Non-pigmented ciliary epithelial cell (primary cell): Measurements from ENCODE around the gene HDLBP.

Source experiments
- DNase-seq: peaks from one replicate; pipeline ENCODE4 v3.0.0-alpha.2; 2010; ENCODE audit warnings: low read depth

The HDLBP gene

GRCh38 chr2:241315093-241315878 lies at the start of gene HDLBP:
TSS of gene HDLBP (minus strand) at chr2:241315672. CDS start at chr2:241266869, 48,803 bp downstream.
- DNase-seq: peak; percentile 92

- DNase-seq: no peak
Measured at GRCh38 chr2:241364781-241365180, 49.3 kb upstream of the HDLBP start.

- no peak for DNase-seq
Measured at GRCh38 chr2:241363426-241363825, 48.0 kb upstream of the HDLBP start.

- no peak for DNase-seq
Measured at GRCh38 chr2:241359481-241360045, 44.1 kb upstream of the HDLBP start.

- DNase-seq: no peak
Measured at GRCh38 chr2:241358470-241358869, 43.0 kb upstream of the HDLBP start.

GRCh38 chr2:241357531-241357930 lies 42.1 kb upstream of the HDLBP start:
- DNase-seq: no peak

GRCh38 chr2:241356871-241357260 lies 41.4 kb upstream of the HDLBP start:
- DNase-seq: no peak

GRCh38 chr2:241355983-241356870 lies 40.8 kb upstream of the HDLBP start, which contains the start of gene FARP2:
TSS of gene FARP2 (plus strand) at chr2:241356285. CDS start at chr2:241373108, 16,823 bp downstream.
- peak; percentile 87 for DNase-seq

- DNase-seq: no peak
Measured at GRCh38 chr2:241354668-241355658, 39.5 kb upstream of the HDLBP start.

- DNase-seq: no peak
Measured at GRCh38 chr2:241352227-241352626, 36.8 kb upstream of the HDLBP start.

GRCh38 chr2:241351640-241352031 lies 36.2 kb upstream of the HDLBP start:
- no peak for DNase-seq

- DNase-seq: no peak
Measured at GRCh38 chr2:241350878-241351639, 35.6 kb upstream of the HDLBP start.

GRCh38 chr2:241350530-241350877 lies 35.0 kb upstream of the HDLBP start:
- DNase-seq: no peak

- DNase-seq: no peak
Measured at GRCh38 chr2:241349941-241350340, 34.5 kb upstream of the HDLBP start.

GRCh38 chr2:241344925-241345651 lies 29.6 kb upstream of the HDLBP start:
- no peak for DNase-seq

GRCh38 chr2:241340631-241341163 lies 25.2 kb upstream of the HDLBP start:
- no peak for DNase-seq

GRCh38 chr2:241339839-241340630 lies 24.6 kb upstream of the HDLBP start:
- no peak for DNase-seq

- DNase-seq: no peak
Measured at GRCh38 chr2:241334813-241335212, 19.3 kb upstream of the HDLBP start.

- DNase-seq: no peak
Measured at GRCh38 chr2:241330616-241330981, 15.1 kb upstream of the HDLBP start.
